Duodenal mucosa (tissue), 2 donors: ENCODE results near the gene CARD16.
"Not testable (repeated sequence)": the region's sequence is repeated elsewhere in the genome, so short reads cannot be mapped to it uniquely, and the experiment has no call there.

Experiments
- H3K27ac ChIP-seq: one replicate; pipeline ENCODE4 v1.7.0; 2013; ENCODE audit warnings: low read depth, low read length
- H3K27me3 ChIP-seq, 2 donors: one replicate each; pipeline ENCODE4 v1.7.0; 2013; ENCODE audit warnings: low read length in 2 of 2, control low read depth in 1 of 2; ENCODE audit not compliant: insufficient read depth in 2 of 2, control insufficient read depth in 1 of 2
- H3K36me3 ChIP-seq, 2 donors: one replicate each; pipeline ENCODE4 v1.7.0; 2013; ENCODE audit warnings: low read length in 2 of 2, control low read depth in 1 of 2; ENCODE audit not compliant: insufficient read depth in 2 of 2, control insufficient read depth in 1 of 2
- H3K4me1 ChIP-seq, 2 donors: one replicate each; pipeline ENCODE4 v1.7.0; 2013; ENCODE audit warnings: low read length in 2 of 2, control low read depth in 1 of 2; ENCODE audit not compliant: insufficient read depth in 2 of 2, control insufficient read depth in 1 of 2
- H3K4me3 ChIP-seq, 2 donors: one replicate each; pipeline ENCODE4 v1.7.0; 2013; ENCODE audit warnings: low read length in 2 of 2, low read depth in 1 of 2
- H3K9ac ChIP-seq, 2 donors: one replicate each; pipeline ENCODE4 v1.7.0; 2013; ENCODE audit warnings: low read length in 2 of 2, low read depth in 1 of 2
- H3K9me3 ChIP-seq, 2 donors: one replicate each; pipeline ENCODE4 v1.7.0; 2013; ENCODE audit warnings: low read length in 2 of 2, control low read depth in 1 of 2; ENCODE audit not compliant: control insufficient read depth in 1 of 2

CARD16 gene

DNA sequence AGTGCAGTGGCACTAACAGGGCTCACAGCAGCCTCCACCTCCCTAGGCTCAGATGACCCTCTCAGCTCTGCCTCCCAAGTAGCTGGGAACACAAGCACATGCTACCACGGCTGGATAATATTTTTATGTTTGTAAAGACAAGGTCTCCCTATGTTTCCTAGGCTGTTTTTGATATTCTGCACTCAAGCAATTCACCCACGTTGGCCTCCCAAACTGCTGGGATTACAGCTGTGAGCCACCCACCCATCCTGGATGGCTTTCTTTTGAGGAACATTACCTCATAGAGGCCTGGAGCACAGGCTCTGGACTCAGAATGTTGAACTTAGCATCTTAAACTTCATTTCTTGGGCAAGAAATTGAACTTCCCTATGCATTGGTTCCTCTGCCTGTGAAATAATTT lies 26.9 kb upstream of the CARD16 start:
- not testable (repeated sequence) for H3K4me1 ChIP-seq, H3K27ac ChIP-seq, H3K9me3 ChIP-seq, H3K36me3 ChIP-seq, H3K4me3 ChIP-seq, H3K9ac ChIP-seq, H3K27me3 ChIP-seq

- Histone ChIP-seq H3K27ac (no peak overlapping the region), H3K36me3 (no peaks in the 10 kb centered on the region), H3K9ac (no peak overlapping the region), H3K27me3 (no peaks in the 10 kb centered on the region), H3K4me3 (peak overlapping the region in 1 of 2 donors; percentile 12), H3K9me3 (no peaks in the 10 kb centered on the region), H3K4me1 (no peaks in the 10 kb centered on the region)
Measured at GRCh38 chr11:105071089-105071732, 26.1 kb upstream of the CARD16 start.

GRCh38 chr11:105070306-105070705 lies 25.2 kb upstream of the CARD16 start:
- Histone ChIP-seq H3K9ac (no peak overlapping the region), H3K4me3 (no peak overlapping the region), H3K27me3 (no peaks in the 10 kb centered on the region), H3K27ac (no peak overlapping the region), H3K4me1 (no peaks in the 10 kb centered on the region), H3K36me3 (no peaks in the 10 kb centered on the region), H3K9me3 (no peaks in the 10 kb centered on the region)

GRCh38 chr11:105069749-105070148 lies 24.6 kb upstream of the CARD16 start:
- H3K4me3 ChIP-seq, H3K4me1 ChIP-seq, H3K27me3 ChIP-seq, H3K36me3 ChIP-seq, H3K9me3 ChIP-seq, H3K9ac ChIP-seq, H3K27ac ChIP-seq: not testable (repeated sequence)

- H3K27ac ChIP-seq, H3K9ac ChIP-seq, H3K36me3 ChIP-seq, H3K4me1 ChIP-seq, H3K9me3 ChIP-seq, H3K27me3 ChIP-seq, H3K4me3 ChIP-seq: not testable (repeated sequence)
Measured at GRCh38 chr11:105063245-105063941, 18.3 kb upstream of the CARD16 start.

DNA sequence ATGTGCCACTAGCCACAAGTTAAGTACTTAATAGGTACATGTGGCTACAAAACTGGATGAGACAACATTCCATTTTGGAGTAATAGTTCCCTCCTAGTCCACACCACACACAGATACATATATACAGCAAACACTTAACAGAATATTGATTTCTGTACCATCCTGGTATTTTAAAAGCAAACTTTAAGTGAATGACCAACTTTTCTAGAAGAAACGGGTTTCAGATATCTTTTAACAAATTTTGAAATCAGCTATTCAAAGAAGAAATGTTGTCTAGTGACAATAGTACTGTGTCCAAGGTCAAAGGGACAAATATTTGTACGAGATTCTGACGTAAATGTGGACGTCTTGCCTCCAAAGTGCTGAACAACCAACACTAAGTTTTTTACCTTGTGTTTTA lies 12.3 kb upstream of the CARD16 start:
- no peaks in the 10 kb centered on the region for H3K27me3 ChIP-seq
- H3K4me3 ChIP-seq, result no peak overlapping the region
- H3K27ac ChIP-seq, result no peak overlapping the region
- H3K9me3 ChIP-seq, result no peaks in the 10 kb centered on the region
- no peaks in the 10 kb centered on the region for H3K36me3 ChIP-seq
- H3K9ac ChIP-seq, result no peak overlapping the region
- H3K4me1 ChIP-seq, result no peaks in the 10 kb centered on the region

DNA sequence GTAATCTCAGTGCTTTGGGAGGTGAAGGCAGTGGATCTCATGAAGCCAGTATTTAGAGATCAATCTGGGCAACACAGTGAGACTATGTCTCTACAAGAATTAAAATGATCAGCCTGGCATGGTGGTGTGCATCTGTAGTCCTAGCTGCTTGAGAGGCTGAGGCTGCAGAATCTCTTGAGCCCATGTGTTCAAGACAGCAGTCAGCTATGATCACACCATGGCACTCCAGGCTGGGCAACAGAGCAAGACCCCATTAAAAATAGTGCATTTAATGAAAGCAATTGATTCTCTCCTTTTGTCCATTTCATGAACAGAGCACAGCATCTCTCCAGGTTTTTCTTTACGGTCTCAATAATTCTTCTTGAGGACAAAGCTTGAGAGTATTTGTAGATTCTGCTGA lies 11.3 kb upstream of the CARD16 start:
- H3K4me3 ChIP-seq, result no peak overlapping the region
- no peak overlapping the region for H3K9ac ChIP-seq
- no peaks in the 10 kb centered on the region for H3K9me3 ChIP-seq
- no peaks in the 10 kb centered on the region for H3K4me1 ChIP-seq
- no peak overlapping the region for H3K27ac ChIP-seq
- no peaks in the 10 kb centered on the region for H3K27me3 ChIP-seq
- H3K36me3 ChIP-seq, result no peaks in the 10 kb centered on the region

- no peak overlapping the region for H3K9ac ChIP-seq
- H3K4me1 ChIP-seq, result no peaks in the 10 kb centered on the region
- no peaks in the 10 kb centered on the region for H3K9me3 ChIP-seq
- H3K27ac ChIP-seq, result no peak overlapping the region
- no peak overlapping the region for H3K4me3 ChIP-seq
- no peaks in the 10 kb centered on the region for H3K36me3 ChIP-seq
- no peaks in the 10 kb centered on the region for H3K27me3 ChIP-seq
Measured at GRCh38 chr11:105054723-105055493, 9.8 kb upstream of the CARD16 start.

- no peaks in the 10 kb centered on the region for H3K36me3 ChIP-seq
- no peaks in the 10 kb centered on the region for H3K27me3 ChIP-seq
- no peaks in the 10 kb centered on the region for H3K4me1 ChIP-seq
- no peak overlapping the region for H3K4me3 ChIP-seq
- no peaks in the 10 kb centered on the region for H3K9me3 ChIP-seq
- no peak overlapping the region for H3K9ac ChIP-seq
- no peak overlapping the region for H3K27ac ChIP-seq
Measured at GRCh38 chr11:105052487-105052886, 7.4 kb upstream of the CARD16 start.

- Histone ChIP-seq H3K4me1 (no peaks in the 10 kb centered on the region), H3K27me3 (no peaks in the 10 kb centered on the region), H3K4me3 (no peak overlapping the region), H3K36me3 (no peaks in the 10 kb centered on the region), H3K27ac (no peak overlapping the region), H3K9ac (no peak overlapping the region), H3K9me3 (no peaks in the 10 kb centered on the region)
Measured at GRCh38 chr11:105051559-105051958, 6.4 kb upstream of the CARD16 start.
